ENCODE results near the gene ZNF407. TPM values are rescaled to one million over a fixed set of nuclear protein-coding genes. Genes with fewer than 3 reads are reported as not detected.

The ZNF407 gene
- total RNA-seq, 1 experiment from 2014 or later = 18.1 TPM

GRCh38 chr18:75000920-75001319 is 403.2 kb downstream of the ZNF407 start:
- Histone ChIP-seq H3K4me2 (ENCODE audit: low read depth, low read length, poor library complexity, severe bottlenecking) (no peak overlapping the region), H2AFZ (ENCODE audit: low read length) (no peak overlapping the region), H3K9me3 (ENCODE audit: low read length) (no peaks in the 10 kb centered on the region), H3K36me3 (ENCODE audit: insufficient read depth, low read length) (no peaks in the 10 kb centered on the region), H4K20me1 (ENCODE audit: insufficient read depth, low read depth, low read length) (peaks cover 4% of the 10 kb centered on the region; the same call in 1 of the 2 replicates), H3K9me2 (replicated peaks; ENCODE audit: insufficient read depth, low read length) (no peaks in the 10 kb centered on the region), H3K4me3 (ENCODE audit: low read length) (no peak overlapping the region), H3K79me2 (ENCODE audit: low read length) (no peaks in the 10 kb centered on the region), H3K4me1 (ENCODE audit: low read length) (no peaks in the 10 kb centered on the region), H3K9ac (ENCODE audit: low read length) (no peak overlapping the region), H3K27ac (ENCODE audit: low read length) (no peak overlapping the region), H3K27me3 (ENCODE audit: low read length) (no peaks in the 10 kb centered on the region)
- no peak for DNase-seq

GRCh38 chr18:75003039-75003438 is 405.4 kb downstream of the ZNF407 start:
- H3K4me1 ChIP-seq (ENCODE audit: low read length) = no peaks in the 10 kb centered on the region
- no peaks in the 10 kb centered on the region for H3K79me2 ChIP-seq (ENCODE audit: low read length)
- H3K36me3 ChIP-seq (ENCODE audit: insufficient read depth, low read length) = no peaks in the 10 kb centered on the region
- peaks cover 13% of the 10 kb centered on the region; the same call in 1 of the 2 replicates for H4K20me1 ChIP-seq (ENCODE audit: insufficient read depth, low read depth, low read length)
- H3K9me2 ChIP-seq (replicated peaks; ENCODE audit: insufficient read depth, low read length) = no peaks in the 10 kb centered on the region
- H3K9ac ChIP-seq (ENCODE audit: low read length) = no peak overlapping the region
- no peak overlapping the region for H2AFZ ChIP-seq (ENCODE audit: low read length)
- no peak overlapping the region for H3K4me2 ChIP-seq (ENCODE audit: low read depth, low read length, poor library complexity, severe bottlenecking)
- no peaks in the 10 kb centered on the region for H3K27me3 ChIP-seq (ENCODE audit: low read length)
- H3K27ac ChIP-seq (ENCODE audit: low read length) = no peak overlapping the region
- H3K4me3 ChIP-seq (ENCODE audit: low read length) = no peak overlapping the region
- DNase-seq = no peak
- no peaks in the 10 kb centered on the region for H3K9me3 ChIP-seq (ENCODE audit: low read length)

GRCh38 chr18:75003764-75004690 is 406.4 kb downstream of the ZNF407 start:
- Histone ChIP-seq H3K27ac (ENCODE audit: low read length) (no peak overlapping the region), H3K9me2 (replicated peaks; ENCODE audit: insufficient read depth, low read length) (no peaks in the 10 kb centered on the region), H3K27me3 (ENCODE audit: low read length) (no peaks in the 10 kb centered on the region), H3K9me3 (ENCODE audit: low read length) (no peaks in the 10 kb centered on the region), H2AFZ (ENCODE audit: low read length) (no peak overlapping the region), H3K9ac (ENCODE audit: low read length) (no peak overlapping the region), H3K4me1 (ENCODE audit: low read length) (no peaks in the 10 kb centered on the region), H4K20me1 (ENCODE audit: insufficient read depth, low read depth, low read length) (peaks cover 17% of the 10 kb centered on the region; the same call in 1 of the 2 replicates), H3K4me3 (ENCODE audit: low read length) (no peak overlapping the region), H3K79me2 (ENCODE audit: low read length) (no peaks in the 10 kb centered on the region), H3K4me2 (ENCODE audit: low read depth, low read length, poor library complexity, severe bottlenecking) (no peak overlapping the region), H3K36me3 (ENCODE audit: insufficient read depth, low read length) (no peaks in the 10 kb centered on the region)
- DNase-seq = no peak

GRCh38 chr18:75005626-75006025 is 408.0 kb downstream of the ZNF407 start:
- no peak overlapping the region for H2AFZ ChIP-seq (ENCODE audit: low read length)
- H3K79me2 ChIP-seq (ENCODE audit: low read length) = no peaks in the 10 kb centered on the region
- no peak overlapping the region for H3K27ac ChIP-seq (ENCODE audit: low read length)
- no peaks in the 10 kb centered on the region for H3K36me3 ChIP-seq (ENCODE audit: insufficient read depth, low read length)
- no peak overlapping the region for H3K9ac ChIP-seq (ENCODE audit: low read length)
- no peak overlapping the region for H3K4me2 ChIP-seq (ENCODE audit: low read depth, low read length, poor library complexity, severe bottlenecking)
- no peaks in the 10 kb centered on the region for H3K27me3 ChIP-seq (ENCODE audit: low read length)
- peaks cover 17% of the 10 kb centered on the region; the same call in 1 of the 2 replicates for H4K20me1 ChIP-seq (ENCODE audit: insufficient read depth, low read depth, low read length)
- H3K4me1 ChIP-seq (ENCODE audit: low read length) = no peaks in the 10 kb centered on the region
- H3K9me2 ChIP-seq (replicated peaks; ENCODE audit: insufficient read depth, low read length) = no peaks in the 10 kb centered on the region
- no peak overlapping the region for H3K4me3 ChIP-seq (ENCODE audit: low read length)
- H3K9me3 ChIP-seq (ENCODE audit: low read length) = no peaks in the 10 kb centered on the region
- no peak for DNase-seq

GRCh38 chr18:75008186-75008585 is 410.5 kb downstream of the ZNF407 start:
- no peak overlapping the region for H3K4me2 ChIP-seq (ENCODE audit: low read depth, low read length, poor library complexity, severe bottlenecking)
- H3K79me2 ChIP-seq (ENCODE audit: low read length) = no peaks in the 10 kb centered on the region
- no peak overlapping the region for H3K4me3 ChIP-seq (ENCODE audit: low read length)
- H2AFZ ChIP-seq (ENCODE audit: low read length) = no peak overlapping the region
- peaks cover 15% of the 10 kb centered on the region; the same call in 1 of the 2 replicates for H4K20me1 ChIP-seq (ENCODE audit: insufficient read depth, low read depth, low read length)
- H3K27me3 ChIP-seq (ENCODE audit: low read length) = no peaks in the 10 kb centered on the region
- H3K9me2 ChIP-seq (replicated peaks; ENCODE audit: insufficient read depth, low read length) = no peaks in the 10 kb centered on the region
- H3K9ac ChIP-seq (ENCODE audit: low read length) = no peak overlapping the region
- no peak overlapping the region for H3K27ac ChIP-seq (ENCODE audit: low read length)
- no peaks in the 10 kb centered on the region for H3K4me1 ChIP-seq (ENCODE audit: low read length)
- no peak for DNase-seq
- no peaks in the 10 kb centered on the region for H3K9me3 ChIP-seq (ENCODE audit: low read length)
- H3K36me3 ChIP-seq (ENCODE audit: insufficient read depth, low read length) = no peaks in the 10 kb centered on the region

GRCh38 chr18:75009296-75009695 is 411.6 kb downstream of the ZNF407 start:
- no peak for DNase-seq
- H3K9me2 ChIP-seq (replicated peaks; ENCODE audit: insufficient read depth, low read length) = no peaks in the 10 kb centered on the region
- H3K4me2 ChIP-seq (ENCODE audit: low read depth, low read length, poor library complexity, severe bottlenecking) = no peak overlapping the region
- peaks cover 16% of the 10 kb centered on the region; the same call in 1 of the 2 replicates for H4K20me1 ChIP-seq (ENCODE audit: insufficient read depth, low read depth, low read length)
- no peaks in the 10 kb centered on the region for H3K79me2 ChIP-seq (ENCODE audit: low read length)
- no peak overlapping the region for H3K27ac ChIP-seq (ENCODE audit: low read length)
- no peaks in the 10 kb centered on the region for H3K27me3 ChIP-seq (ENCODE audit: low read length)
- no peak overlapping the region for H2AFZ ChIP-seq (ENCODE audit: low read length)
- no peak overlapping the region for H3K9ac ChIP-seq (ENCODE audit: low read length)
- H3K4me1 ChIP-seq (ENCODE audit: low read length) = no peaks in the 10 kb centered on the region
- no peaks in the 10 kb centered on the region for H3K9me3 ChIP-seq (ENCODE audit: low read length)
- no peaks in the 10 kb centered on the region for H3K36me3 ChIP-seq (ENCODE audit: insufficient read depth, low read length)
- H3K4me3 ChIP-seq (ENCODE audit: low read length) = no peak overlapping the region

GRCh38 chr18:75009878-75010277 is 412.2 kb downstream of the ZNF407 start:
- Histone ChIP-seq H3K9ac (ENCODE audit: low read length) (no peak overlapping the region), H3K36me3 (ENCODE audit: insufficient read depth, low read length) (no peaks in the 10 kb centered on the region), H3K79me2 (ENCODE audit: low read length) (no peaks in the 10 kb centered on the region), H4K20me1 (ENCODE audit: insufficient read depth, low read depth, low read length) (peaks cover 16% of the 10 kb centered on the region; the same call in 1 of the 2 replicates), H3K4me3 (ENCODE audit: low read length) (no peak overlapping the region), H3K9me2 (replicated peaks; ENCODE audit: insufficient read depth, low read length) (no peaks in the 10 kb centered on the region), H3K9me3 (ENCODE audit: low read length) (no peaks in the 10 kb centered on the region), H3K27me3 (ENCODE audit: low read length) (no peaks in the 10 kb centered on the region), H3K4me2 (ENCODE audit: low read depth, low read length, poor library complexity, severe bottlenecking) (no peak overlapping the region), H3K27ac (ENCODE audit: low read length) (no peak overlapping the region), H3K4me1 (ENCODE audit: low read length) (no peaks in the 10 kb centered on the region), H2AFZ (ENCODE audit: low read length) (no peak overlapping the region)
- no peak for DNase-seq

GRCh38 chr18:75010278-75010677 is 412.6 kb downstream of the ZNF407 start:
- Histone ChIP-seq H3K79me2 (ENCODE audit: low read length) (no peaks in the 10 kb centered on the region), H3K4me3 (ENCODE audit: low read length) (no peak overlapping the region), H4K20me1 (ENCODE audit: insufficient read depth, low read depth, low read length) (peaks cover 16% of the 10 kb centered on the region; the same call in 1 of the 2 replicates), H3K9ac (ENCODE audit: low read length) (no peak overlapping the region), H3K9me3 (ENCODE audit: low read length) (no peaks in the 10 kb centered on the region), H2AFZ (ENCODE audit: low read length) (no peak overlapping the region), H3K4me2 (ENCODE audit: low read depth, low read length, poor library complexity, severe bottlenecking) (no peak overlapping the region), H3K9me2 (replicated peaks; ENCODE audit: insufficient read depth, low read length) (no peaks in the 10 kb centered on the region), H3K27me3 (ENCODE audit: low read length) (no peaks in the 10 kb centered on the region), H3K36me3 (ENCODE audit: insufficient read depth, low read length) (no peaks in the 10 kb centered on the region), H3K4me1 (ENCODE audit: low read length) (no peaks in the 10 kb centered on the region), H3K27ac (ENCODE audit: low read length) (no peak overlapping the region)
- no peak for DNase-seq

Data from Karpas-422 (cell line).